ENCODE data around the gene COL1A2. TPM values are rescaled to one million over a fixed set of nuclear protein-coding genes. Genes with fewer than 3 reads are reported as not detected.

The COL1A2 gene
- total RNA-seq, 1 donor from 2014 or later = 6.8 TPM

DNA sequence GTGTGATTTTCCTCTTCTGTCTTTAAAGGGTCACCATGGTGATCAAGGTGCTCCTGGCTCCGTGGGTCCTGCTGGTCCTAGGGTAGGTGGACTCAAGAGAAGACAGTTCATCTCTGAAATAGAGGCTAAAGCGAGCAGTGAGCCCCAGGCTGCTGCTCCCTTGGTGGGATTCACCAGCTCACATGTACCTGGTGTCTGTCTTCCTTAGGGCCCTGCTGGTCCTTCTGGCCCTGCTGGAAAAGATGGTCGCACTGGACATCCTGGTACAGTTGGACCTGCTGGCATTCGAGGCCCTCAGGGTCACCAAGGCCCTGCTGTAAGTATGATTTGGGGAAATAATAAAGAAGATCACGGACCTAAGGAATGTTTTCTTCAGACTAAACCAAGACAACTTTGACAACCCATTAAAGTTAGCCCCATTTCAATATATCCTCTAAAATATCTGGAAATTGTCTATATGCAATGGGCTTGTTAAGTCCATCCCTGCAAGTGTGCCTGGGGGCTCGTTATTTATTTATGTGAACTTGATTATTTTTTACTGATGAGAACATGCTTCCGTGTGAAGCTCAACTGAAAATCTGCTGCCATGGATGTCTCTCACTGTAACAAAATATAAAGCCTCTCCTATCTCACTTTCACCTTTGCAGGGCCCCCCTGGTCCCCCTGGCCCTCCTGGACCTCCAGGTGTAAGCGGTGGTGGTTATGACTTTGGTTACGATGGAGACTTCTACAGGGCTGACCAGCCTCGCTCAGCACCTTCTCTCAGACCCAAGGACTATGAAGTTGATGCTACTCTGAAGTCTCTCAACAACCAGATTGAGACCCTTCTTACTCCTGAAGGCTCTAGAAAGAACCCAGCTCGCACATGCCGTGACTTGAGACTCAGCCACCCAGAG, 32.5 kb downstream of the COL1A2 start:
- Mint-ChIP-seq H3K27ac (ENCODE audit: unreplicated experiment) (no peak overlapping the region), H3K27me3 (ENCODE audit: unreplicated experiment) (no peaks in the 10 kb centered on the region), H3K4me3 (ENCODE audit: unreplicated experiment) (no peak overlapping the region), H3K36me3 (ENCODE audit: unreplicated experiment) (no peaks in the 10 kb centered on the region), H3K4me1 (ENCODE audit: low read depth, unreplicated experiment) (no peaks in the 10 kb centered on the region), H3K9me3 (ENCODE audit: unreplicated experiment) (no peaks in the 10 kb centered on the region)
- DNase-seq = no peak
- TF ChIP-seq, protein P1, sequence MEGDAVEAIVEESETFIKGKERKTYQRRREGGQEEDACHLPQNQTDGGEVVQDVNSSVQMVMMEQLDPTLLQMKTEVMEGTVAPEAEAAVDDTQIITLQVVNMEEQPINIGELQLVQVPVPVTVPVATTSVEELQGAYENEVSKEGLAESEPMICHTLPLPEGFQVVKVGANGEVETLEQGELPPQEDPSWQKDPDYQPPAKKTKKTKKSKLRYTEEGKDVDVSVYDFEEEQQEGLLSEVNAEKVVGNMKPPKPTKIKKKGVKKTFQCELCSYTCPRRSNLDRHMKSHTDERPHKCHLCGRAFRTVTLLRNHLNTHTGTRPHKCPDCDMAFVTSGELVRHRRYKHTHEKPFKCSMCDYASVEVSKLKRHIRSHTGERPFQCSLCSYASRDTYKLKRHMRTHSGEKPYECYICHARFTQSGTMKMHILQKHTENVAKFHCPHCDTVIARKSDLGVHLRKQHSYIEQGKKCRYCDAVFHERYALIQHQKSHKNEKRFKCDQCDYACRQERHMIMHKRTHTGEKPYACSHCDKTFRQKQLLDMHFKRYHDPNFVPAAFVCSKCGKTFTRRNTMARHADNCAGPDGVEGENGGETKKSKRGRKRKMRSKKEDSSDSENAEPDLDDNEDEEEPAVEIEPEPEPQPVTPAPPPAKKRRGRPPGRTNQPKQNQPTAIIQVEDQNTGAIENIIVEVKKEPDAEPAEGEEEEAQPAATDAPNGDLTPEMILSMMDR (IDR thresholded peaks at IDR 0.05; ENCODE audit: partially characterized antibody, unreplicated experiment) = no peak

DNA sequence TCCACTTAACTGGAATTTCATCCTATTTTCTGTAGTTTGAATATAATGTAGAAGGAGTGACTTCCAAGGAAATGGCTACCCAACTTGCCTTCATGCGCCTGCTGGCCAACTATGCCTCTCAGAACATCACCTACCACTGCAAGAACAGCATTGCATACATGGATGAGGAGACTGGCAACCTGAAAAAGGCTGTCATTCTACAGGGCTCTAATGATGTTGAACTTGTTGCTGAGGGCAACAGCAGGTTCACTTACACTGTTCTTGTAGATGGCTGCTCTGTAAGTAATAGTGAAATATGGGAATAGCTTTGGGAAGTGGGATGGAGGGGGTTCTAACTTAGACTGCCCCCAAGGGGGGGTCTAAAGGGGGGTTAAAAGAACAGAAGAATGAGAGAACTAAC, 34.5 kb downstream of the COL1A2 start:
- Mint-ChIP-seq H3K9me3 (ENCODE audit: unreplicated experiment) (no peaks in the 10 kb centered on the region), H3K27me3 (ENCODE audit: unreplicated experiment) (no peaks in the 10 kb centered on the region), H3K4me1 (ENCODE audit: low read depth, unreplicated experiment) (no peaks in the 10 kb centered on the region), H3K27ac (ENCODE audit: unreplicated experiment) (no peak overlapping the region), H3K4me3 (ENCODE audit: unreplicated experiment) (no peak overlapping the region), H3K36me3 (ENCODE audit: unreplicated experiment) (no peaks in the 10 kb centered on the region)
- no peak for DNase-seq
- TF ChIP-seq, protein P1 (IDR thresholded peaks at IDR 0.05; ENCODE audit: partially characterized antibody, unreplicated experiment) = no peak

DNA sequence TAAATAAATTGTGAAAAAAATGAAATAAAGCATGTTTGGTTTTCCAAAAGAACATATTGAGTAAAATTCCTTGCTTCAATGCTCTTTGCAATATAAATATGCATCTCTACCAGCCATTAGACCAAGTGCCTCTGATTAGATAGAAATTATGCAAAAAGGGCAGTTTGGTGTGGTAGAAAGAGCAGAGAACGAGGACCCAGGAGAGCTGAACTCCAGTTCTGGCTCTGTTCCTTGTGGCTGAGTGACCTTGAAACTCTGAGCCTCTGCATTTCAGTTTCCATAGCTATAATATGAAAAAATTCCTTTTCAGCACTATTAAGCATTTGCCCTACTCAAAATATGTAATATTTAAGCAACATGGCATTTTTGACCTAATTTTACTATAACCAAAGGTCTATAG, 36.5 kb downstream of the COL1A2 start:
- Mint-ChIP-seq H3K27ac (ENCODE audit: unreplicated experiment) (no peak overlapping the region), H3K27me3 (ENCODE audit: unreplicated experiment) (no peaks in the 10 kb centered on the region), H3K4me3 (ENCODE audit: unreplicated experiment) (no peak overlapping the region), H3K9me3 (ENCODE audit: unreplicated experiment) (no peaks in the 10 kb centered on the region), H3K4me1 (ENCODE audit: low read depth, unreplicated experiment) (peaks cover 2% of the 10 kb centered on the region), H3K36me3 (ENCODE audit: unreplicated experiment) (no peaks in the 10 kb centered on the region)
- TF ChIP-seq, protein P1 (IDR thresholded peaks at IDR 0.05; ENCODE audit: partially characterized antibody, unreplicated experiment) = no peak
- DNase-seq = no peak

DNA sequence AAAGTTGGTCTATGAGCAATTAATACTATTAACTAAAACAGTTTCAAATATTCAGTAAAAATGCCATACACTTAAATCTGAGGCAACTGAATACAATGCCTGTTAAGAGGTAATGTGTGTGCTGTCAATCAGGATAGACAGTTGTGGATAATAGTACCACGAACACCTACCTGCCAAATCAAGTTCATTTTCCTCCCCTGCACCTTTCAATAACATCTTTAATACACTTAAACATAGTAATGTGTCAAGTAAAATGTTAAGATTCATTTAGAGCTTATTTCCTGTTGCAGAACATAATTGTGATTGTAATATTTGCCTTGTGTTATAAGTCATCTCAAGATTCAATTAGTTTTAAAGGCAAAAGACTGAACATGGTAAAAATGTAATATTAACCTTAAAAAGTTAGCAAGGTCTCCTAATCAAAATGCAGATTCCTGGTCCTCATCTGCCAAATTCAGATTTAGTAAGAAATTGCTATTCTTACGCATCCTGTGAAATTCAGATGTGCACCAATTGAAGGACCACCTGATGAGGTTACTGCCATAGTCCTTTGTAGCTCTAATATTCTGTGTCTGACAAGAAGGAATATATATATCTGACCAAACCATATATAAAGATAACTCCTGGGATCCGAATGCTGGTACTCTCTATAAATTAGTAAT, 37.1 kb downstream of the COL1A2 start:
- no peak overlapping the region for H3K4me3 Mint-ChIP-seq (ENCODE audit: unreplicated experiment)
- H3K36me3 Mint-ChIP-seq (ENCODE audit: unreplicated experiment) = no peaks in the 10 kb centered on the region
- H3K27me3 Mint-ChIP-seq (ENCODE audit: unreplicated experiment) = peaks cover 1% of the 10 kb centered on the region
- H3K4me1 Mint-ChIP-seq (ENCODE audit: low read depth, unreplicated experiment) = peaks cover 7% of the 10 kb centered on the region
- no peak overlapping the region for H3K27ac Mint-ChIP-seq (ENCODE audit: unreplicated experiment)
- no peak for DNase-seq
- TF ChIP-seq, protein P1 (IDR thresholded peaks at IDR 0.05; ENCODE audit: partially characterized antibody, unreplicated experiment) = no peak
- H3K9me3 Mint-ChIP-seq (ENCODE audit: unreplicated experiment) = no peaks in the 10 kb centered on the region

DNA sequence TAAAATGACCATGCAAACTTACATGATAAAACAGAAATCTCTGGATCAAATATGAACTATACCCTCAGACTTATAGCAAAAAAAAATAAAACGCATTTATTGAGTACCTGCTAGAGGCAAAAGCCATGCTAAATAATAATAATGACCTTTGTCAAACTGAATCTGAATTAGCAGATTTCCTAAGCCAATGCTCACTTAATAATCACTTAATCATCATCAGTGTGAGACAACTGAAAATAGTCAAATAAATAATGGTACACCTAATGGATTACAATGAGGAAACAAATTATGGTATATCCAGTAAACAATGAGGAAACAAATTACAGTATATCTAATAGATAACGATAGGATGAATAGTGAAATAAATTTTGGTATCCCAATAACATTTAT, 37.6 kb downstream of the COL1A2 start:
- no peak overlapping the region for H3K27ac Mint-ChIP-seq (ENCODE audit: unreplicated experiment)
- peaks cover 8% of the 10 kb centered on the region for H3K4me1 Mint-ChIP-seq (ENCODE audit: low read depth, unreplicated experiment)
- no peaks in the 10 kb centered on the region for H3K9me3 Mint-ChIP-seq (ENCODE audit: unreplicated experiment)
- H3K27me3 Mint-ChIP-seq (ENCODE audit: unreplicated experiment) = peaks cover 3% of the 10 kb centered on the region
- no peaks in the 10 kb centered on the region for H3K36me3 Mint-ChIP-seq (ENCODE audit: unreplicated experiment)
- no peak for DNase-seq
- TF ChIP-seq, protein P1 (IDR thresholded peaks at IDR 0.05; ENCODE audit: partially characterized antibody, unreplicated experiment) = no peak
- H3K4me3 Mint-ChIP-seq (ENCODE audit: unreplicated experiment) = no peak overlapping the region

All from glutamatergic neuron (in vitro differentiated cells).